Testis (tissue), 3 donors: Measurements from ENCODE around the gene SLC5A6. TPM values are rescaled to one million over a fixed set of nuclear protein-coding genes. Genes with fewer than 3 reads are reported as not detected.

ENCODE experiments used
- DNase-seq: peaks from one replicate; pipeline ENCODE4 v3.0.0-alpha.2; 2019
- H3K27ac ChIP-seq, 2 donors: fragments of 200-600 bp; sonication (generic); one replicate each; pipeline ENCODE4 v1.5.1; 2019
- H3K27me3 ChIP-seq: fragments of 200-600 bp; sonication (generic); one replicate; pipeline ENCODE4 v1.5.1; 2019
- H3K36me3 ChIP-seq: fragments of 200-600 bp; sonication (generic); one replicate; pipeline ENCODE4 v1.5.1; 2017; ENCODE audit warnings: low read depth; ENCODE audit errors: missing control alignments
- H3K4me1 ChIP-seq: fragments of 200-600 bp; sonication (generic); one replicate; pipeline ENCODE4 v1.5.1; 2019
- H3K4me3 ChIP-seq, 2 donors: fragments of 200-600 bp; sonication (generic); one replicate each; pipeline ENCODE4 v1.5.1; 2017 to 2019
- H3K9me3 ChIP-seq: fragments of 200-600 bp; sonication (generic); one replicate; pipeline ENCODE4 v1.5.1; 2017
- CTCF ChIP-seq, 3 experiments: fragments of 450-650 bp in 2 of 3; fragments of 200-600 bp in 1 of 3; sonication (generic) in 1 of 3; IDR thresholded peaks; one replicate each; pipeline ENCODE4 v1.5.1; 2016 to 2019; ENCODE audit warnings: antibody characterized with exemption in 3 of 3, mild to moderate bottlenecking in 2 of 3, moderate library complexity in 1 of 3
- POLR2A ChIP-seq: fragments of 450-650 bp; IDR thresholded peaks from one replicate; pipeline ENCODE4 v1.6.1; 2017; ENCODE audit warnings: antibody characterized with exemption, mild to moderate bottlenecking, moderate library complexity
- WGBS, 2 donors: methylation state at CpG; one replicate each; pipeline ENCODE4 v1.1.5; 2018; 5-methylcytosine and 5-hydroxymethylcytosine counted together
- intact Hi-C: fragments of 100-400 bp; cut with DNase I; formaldehyde crosslinking; loops from one replicate; pipeline ENCODE4 v1.15.1; 2023; ENCODE audit warnings: low total_unique reads
- polyA plus RNA-seq: library from polyadenylated mRNA; stranded (reverse); fragments of 350-450 nt; fragmentation: Illumina TruSeq; extraction: RNeasy Lipid Tissue Mini Kit (QIAGEN cat#74804); gene quantifications from one replicate; pipeline ENCODE4 v1.2.3, GENCODE V29; 2014; ENCODE audit warnings: low read depth, low replicate concordance; ENCODE audit not compliant: insufficient read depth
- total RNA-seq, 2 donors: library from RNA; depleted of rRNA; stranded (reverse); fragments of >200 nt; gene quantifications; one replicate each; pipeline ENCODE4 v1.2.3, GENCODE V29; 2016

SLC5A6 gene
- total and polyA plus RNA-seq, 3 donors from 2014 or later = 83.4 to 84.0 (median 83.9) TPM

- Histone ChIP-seq H3K4me3 (no peak overlapping the region), H3K9me3 (no peaks in the 10 kb centered on the region), H3K36me3 (no peaks in the 10 kb centered on the region), H3K27me3 (no peaks in the 10 kb centered on the region), H3K27ac (peak overlapping the region in 1 of 2 donors; percentile 64), H3K4me1 (peaks cover 9% of the 10 kb centered on the region)
- DNase-seq = no peak
- intact Hi-C loops = no loop called here
- TF ChIP-seq POLR2A = no peak
- TF ChIP-seq CTCF (IDR thresholded peaks at IDR 0.05) = no peak
- WGBS, 2 donors = 69 to 71% methylated on average over 10 of the region's 10 CpGs
Observed at GRCh38 chr2:27245116-27245515, 33.0 kb upstream of the SLC5A6 start.

- H3K4me1 ChIP-seq = peaks cover 4% of the 10 kb centered on the region
- peak overlapping the region in 1 of 2 donors; percentile 1 for H3K27ac ChIP-seq
- H3K9me3 ChIP-seq = no peaks in the 10 kb centered on the region
- intact Hi-C loops = no loop called here
- no peak for DNase-seq
- H3K36me3 ChIP-seq = no peaks in the 10 kb centered on the region
- H3K27me3 ChIP-seq = no peaks in the 10 kb centered on the region
- WGBS, 2 donors = 75 to 76% methylated on average over 19 of the region's 19 CpGs
- TF ChIP-seq POLR2A (no peak), CTCF (IDR thresholded peaks at IDR 0.05) (no peak)
- H3K4me3 ChIP-seq = no peak overlapping the region
Observed at GRCh38 chr2:27243391-27244130, 31.5 kb upstream of the SLC5A6 start.

- Histone ChIP-seq H3K4me1 (peaks cover 4% of the 10 kb centered on the region), H3K27ac (no peak overlapping the region), H3K27me3 (no peaks in the 10 kb centered on the region), H3K36me3 (no peaks in the 10 kb centered on the region), H3K9me3 (no peaks in the 10 kb centered on the region), H3K4me3 (no peak overlapping the region)
- intact Hi-C loops = no loop called here
- 93 to 100% methylated on average over 1 to 16 of the region's 16 CpGs for WGBS, 2 donors
- no peak for TF ChIP-seq CTCF (IDR thresholded peaks at IDR 0.05)
- no peak for DNase-seq
Observed at GRCh38 chr2:27242614-27242951, 30.5 kb upstream of the SLC5A6 start.

- Histone ChIP-seq H3K9me3 (no peaks in the 10 kb centered on the region), H3K4me3 (no peak overlapping the region), H3K4me1 (peaks cover 4% of the 10 kb centered on the region), H3K27me3 (no peaks in the 10 kb centered on the region), H3K36me3 (no peaks in the 10 kb centered on the region), H3K27ac (no peak overlapping the region)
- no peak for TF ChIP-seq POLR2A
- no peak for TF ChIP-seq CTCF (IDR thresholded peaks at IDR 0.05)
- intact Hi-C loops = no loop called here
- 77 to 88% methylated on average over 18 to 24 of the region's 24 CpGs for WGBS, 2 donors
- DNase-seq = no peak
Observed at GRCh38 chr2:27241761-27242613, 29.9 kb upstream of the SLC5A6 start.
